Testis (tissue), 5 donors: ENCODE measurements around the gene DNAH9. TPM values are rescaled to one million over a fixed set of nuclear protein-coding genes. Genes with fewer than 3 reads are reported as not detected.

ENCODE experiments used
- DNase-seq: peaks from one replicate; pipeline ENCODE4 v3.0.0-alpha.2; 2019
- H3K27ac ChIP-seq, 2 donors: fragments of 200-600 bp; sonication (generic); one replicate each; pipeline ENCODE4 v1.5.1; 2019
- H3K27me3 ChIP-seq: fragments of 200-600 bp; sonication (generic); one replicate; pipeline ENCODE4 v1.5.1; 2019
- H3K36me3 ChIP-seq: fragments of 200-600 bp; sonication (generic); one replicate; pipeline ENCODE4 v1.5.1; 2017; ENCODE audit warnings: low read depth; ENCODE audit errors: missing control alignments
- H3K4me1 ChIP-seq: fragments of 200-600 bp; sonication (generic); one replicate; pipeline ENCODE4 v1.5.1; 2019
- H3K4me3 ChIP-seq, 2 donors: fragments of 200-600 bp; sonication (generic); one replicate each; pipeline ENCODE4 v1.5.1; 2017 to 2019
- H3K9me3 ChIP-seq: fragments of 200-600 bp; sonication (generic); one replicate; pipeline ENCODE4 v1.5.1; 2017
- POLR2A ChIP-seq: fragments of 450-650 bp; IDR thresholded peaks from one replicate; pipeline ENCODE4 v1.6.1; 2017; ENCODE audit warnings: antibody characterized with exemption, mild to moderate bottlenecking, moderate library complexity
- WGBS, 2 donors: methylation state at CpG; one replicate each; pipeline ENCODE4 v1.1.5; 2018; 5-methylcytosine and 5-hydroxymethylcytosine counted together
- intact Hi-C: fragments of 100-400 bp; cut with DNase I; formaldehyde crosslinking; loops from one replicate; pipeline ENCODE4 v1.15.1; 2023; ENCODE audit warnings: low total_unique reads
- long read RNA-seq, 2 donors: transcript quantifications; one replicate each; lab custom pipeline, GENCODE V29; 2026
- polyA plus RNA-seq: library from polyadenylated mRNA; stranded (reverse); fragments of 350-450 nt; fragmentation: Illumina TruSeq; extraction: RNeasy Lipid Tissue Mini Kit (QIAGEN cat#74804); gene quantifications from one replicate; pipeline ENCODE4 v1.2.3, GENCODE V29; 2014; ENCODE audit warnings: low read depth, low replicate concordance; ENCODE audit not compliant: insufficient read depth
- total RNA-seq, 2 donors: library from RNA; depleted of rRNA; stranded (reverse); fragments of >200 nt; gene quantifications; one replicate each; pipeline ENCODE4 v1.2.3, GENCODE V29; 2016
- TF ChIP-seq, protein P1 (sequence below), 3 experiments: fragments of 450-650 bp in 2 of 3; fragments of 200-600 bp in 1 of 3; sonication (generic) in 1 of 3; IDR thresholded peaks; one replicate each; pipeline ENCODE4 v1.5.1; 2016 to 2019; ENCODE audit warnings: antibody characterized with exemption in 3 of 3, mild to moderate bottlenecking in 2 of 3, moderate library complexity in 1 of 3

DNAH9 gene
- 10 to 100 TPM; 15.4 to 19.4 TPM for total RNA-seq
- polyA plus RNA-seq, result 22.9 TPM
- long read RNA-seq, donor 1, partial matches to known transcripts, result 0 of 2 reads
- long read RNA-seq, donor 1, other reads (novel, unspliced or antisense), result 0 of 2 reads
- long read RNA-seq, donor 2, result 0 reads

GRCh38 chr17:11598274-11599221 is at the start of gene DNAH9:
Gene DNAH9, plus strand, starts transcription at chr17:11598470. Its CDS starts 29 bp downstream, at chr17:11598499.
- Histone ChIP-seq H3K27me3 (no peaks in the 10 kb centered on the region), H3K36me3 (no peaks in the 10 kb centered on the region), H3K4me1 (no peaks in the 10 kb centered on the region), H3K9me3 (no peaks in the 10 kb centered on the region), H3K27ac (peak within 1 kb of the TSS; percentile 41 to 84), H3K4me3 (peak within 1 kb of the TSS; percentile 67 to 88)
- intact Hi-C loops, result no loop called here
- TF ChIP-seq, protein P1, sequence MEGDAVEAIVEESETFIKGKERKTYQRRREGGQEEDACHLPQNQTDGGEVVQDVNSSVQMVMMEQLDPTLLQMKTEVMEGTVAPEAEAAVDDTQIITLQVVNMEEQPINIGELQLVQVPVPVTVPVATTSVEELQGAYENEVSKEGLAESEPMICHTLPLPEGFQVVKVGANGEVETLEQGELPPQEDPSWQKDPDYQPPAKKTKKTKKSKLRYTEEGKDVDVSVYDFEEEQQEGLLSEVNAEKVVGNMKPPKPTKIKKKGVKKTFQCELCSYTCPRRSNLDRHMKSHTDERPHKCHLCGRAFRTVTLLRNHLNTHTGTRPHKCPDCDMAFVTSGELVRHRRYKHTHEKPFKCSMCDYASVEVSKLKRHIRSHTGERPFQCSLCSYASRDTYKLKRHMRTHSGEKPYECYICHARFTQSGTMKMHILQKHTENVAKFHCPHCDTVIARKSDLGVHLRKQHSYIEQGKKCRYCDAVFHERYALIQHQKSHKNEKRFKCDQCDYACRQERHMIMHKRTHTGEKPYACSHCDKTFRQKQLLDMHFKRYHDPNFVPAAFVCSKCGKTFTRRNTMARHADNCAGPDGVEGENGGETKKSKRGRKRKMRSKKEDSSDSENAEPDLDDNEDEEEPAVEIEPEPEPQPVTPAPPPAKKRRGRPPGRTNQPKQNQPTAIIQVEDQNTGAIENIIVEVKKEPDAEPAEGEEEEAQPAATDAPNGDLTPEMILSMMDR (IDR thresholded peaks at IDR 0.05), result no peak
- no peak for TF ChIP-seq POLR2A
- DNase-seq, result peak; percentile 100
- WGBS, 2 donors, result 1% methylated on average over 44 to 79 of the region's 84 CpGs

DNA sequence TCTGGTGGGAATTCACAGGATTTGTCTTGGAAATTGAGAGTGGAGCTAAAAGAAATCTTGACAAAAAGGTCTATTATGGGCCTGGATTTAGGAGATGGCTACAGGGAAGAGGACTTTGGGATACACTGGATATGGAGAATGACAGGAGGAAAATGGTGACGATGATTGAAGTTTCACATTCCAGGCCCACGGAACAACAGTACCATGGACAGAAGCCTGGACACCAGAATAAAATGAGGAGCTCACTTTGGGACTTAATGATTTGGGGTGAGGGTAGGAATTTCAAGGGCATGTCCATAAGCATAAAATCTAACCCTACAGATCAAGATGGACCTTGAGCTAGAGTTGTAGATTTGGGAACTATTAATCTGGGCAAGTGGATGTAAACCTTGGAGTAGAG is 47.8 kb upstream of the DNAH9 start:
- intact Hi-C loops, result no loop called here

DNA sequence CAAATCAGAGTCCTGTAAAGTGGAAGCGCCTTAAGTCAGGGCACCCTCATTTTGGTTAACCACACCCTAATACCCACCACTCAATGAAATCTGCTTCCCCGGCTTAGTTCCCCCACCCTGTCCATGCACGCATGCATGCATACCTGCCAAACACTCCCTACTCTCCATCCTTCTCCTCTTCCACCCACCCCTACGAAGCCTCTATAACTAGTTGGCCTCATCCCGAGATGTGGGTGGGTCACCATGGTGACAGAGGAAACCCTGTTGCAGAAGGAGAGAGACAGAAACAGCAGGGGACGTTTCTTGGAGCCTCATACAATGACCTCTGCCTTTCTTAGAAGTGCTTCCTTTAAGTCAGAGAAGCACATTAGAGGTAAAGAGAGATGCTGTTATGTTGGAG is 46.8 kb upstream of the DNAH9 start:
- 66% methylated on average over 6 of the region's 6 CpGs for WGBS, 2 donors
- Histone ChIP-seq H3K4me1 (peaks cover 10% of the 10 kb centered on the region), H3K27ac (no peak overlapping the region), H3K9me3 (no peaks in the 10 kb centered on the region), H3K27me3 (no peaks in the 10 kb centered on the region), H3K36me3 (no peaks in the 10 kb centered on the region), H3K4me3 (no peak overlapping the region)
- no peak for DNase-seq
- intact Hi-C loops, result no loop called here
- TF ChIP-seq, protein P1 (IDR thresholded peaks at IDR 0.05), result no peak
- no peak for TF ChIP-seq POLR2A

More for the DNA sequence above, 47.8 kb upstream of the DNAH9 start:
- WGBS, 2 donors, result 95 to 100% methylated on average over 2 of the region's 2 CpGs
- Histone ChIP-seq H3K27ac (peak overlapping the region in 1 of 2 donors; percentile 7), H3K27me3 (no peaks in the 10 kb centered on the region), H3K4me3 (no peak overlapping the region), H3K9me3 (no peaks in the 10 kb centered on the region), H3K4me1 (peaks cover 10% of the 10 kb centered on the region), H3K36me3 (no peaks in the 10 kb centered on the region)
- TF ChIP-seq, protein P1 (IDR thresholded peaks at IDR 0.05), result no peak
- no peak for TF ChIP-seq POLR2A
- DNase-seq, result no peak

- H3K4me1 ChIP-seq, result peaks cover 10% of the 10 kb centered on the region
- H3K4me3 ChIP-seq, result no peak overlapping the region
- H3K27ac ChIP-seq, result no peak overlapping the region
- no peaks in the 10 kb centered on the region for H3K9me3 ChIP-seq
- H3K27me3 ChIP-seq, result no peaks in the 10 kb centered on the region
- WGBS, 2 donors, result 62 to 67% methylated on average over 1 of the region's 1 CpG
- no peaks in the 10 kb centered on the region for H3K36me3 ChIP-seq
- intact Hi-C loops, result no loop called here
- no peak for DNase-seq
- TF ChIP-seq, protein P1 (IDR thresholded peaks at IDR 0.05), result no peak
- no peak for TF ChIP-seq POLR2A
Measured at GRCh38 chr17:11553135-11553534, 45.1 kb upstream of the DNAH9 start.
